Transverse colon (tissue), 4 donors: ENCODE measurements around the gene WNT5B. TPM values are rescaled to one million over a fixed set of nuclear protein-coding genes. Genes with fewer than 3 reads are reported as not detected.

Experiments
- DNase-seq: peaks from one replicate; pipeline ENCODE4 v3.0.0-alpha.2; 2019
- H3K27ac ChIP-seq, 4 donors: fragments of 200-600 bp; sonication (generic); 2 replicates each; pipeline ENCODE4 v1.5.1; 2016 to 2018; ENCODE audit warnings: inconsistent platforms in 4 of 4
- H3K27me3 ChIP-seq: fragments of 200-600 bp; sonication (generic); 2 replicates; pipeline ENCODE4 v1.5.1; 2017; ENCODE audit warnings: inconsistent platforms
- H3K36me3 ChIP-seq, 4 donors: fragments of 200-600 bp; sonication (generic); 2 replicates each; pipeline ENCODE4 v1.5.1; 2017 to 2019; ENCODE audit warnings: inconsistent platforms in 4 of 4
- H3K4me1 ChIP-seq, 4 donors: fragments of 200-600 bp; sonication (generic); 2 replicates each; pipeline ENCODE4 v1.5.1; 2017 to 2020; ENCODE audit warnings: inconsistent platforms in 4 of 4
- H3K4me3 ChIP-seq, 4 donors: fragments of 200-600 bp; sonication (generic); 1 replicate in 1 of 4; 2 replicates in 3 of 4; pipeline versions ENCODE4 v1.5.1 to v1.6.1; 2017 to 2019; ENCODE audit warnings: inconsistent platforms in 4 of 4
- H3K9me3 ChIP-seq, 2 donors: fragments of 200-600 bp; sonication (generic); 2 replicates each; pipeline ENCODE4 v1.5.1; 2017 to 2019; ENCODE audit warnings: inconsistent platforms in 2 of 2
- CTCF ChIP-seq, 5 experiments: fragments of 200-600 bp in 3 of 5; fragments of 450-650 bp in 2 of 5; sonication (generic) in 3 of 5; IDR thresholded peaks; 1 replicate in 2 of 5; 2 replicates in 3 of 5; pipeline ENCODE4 v1.5.1; 2016 to 2017; ENCODE audit warnings: antibody characterized with exemption in 5 of 5, inconsistent platforms in 3 of 5, mild to moderate bottlenecking in 2 of 5, moderate library complexity in 1 of 5
- EP300 ChIP-seq: sonication (generic); formaldehyde crosslinking; IDR thresholded peaks from one replicate; pipeline ENCODE4 v1.6.1; 2017; ENCODE audit warnings: antibody characterized with exemption, low read depth
- POLR2A ChIP-seq: fragments of 450-650 bp; IDR thresholded peaks from one replicate; pipeline ENCODE4 v1.6.1; 2016; ENCODE audit warnings: antibody characterized with exemption, mild to moderate bottlenecking, moderate library complexity
- POLR2AphosphoS5 ChIP-seq, 3 donors: sonication (generic); formaldehyde crosslinking; IDR thresholded peaks; one replicate each; pipeline ENCODE4 v1.6.1; 2016; ENCODE audit warnings: antibody characterized with exemption in 3 of 3
- WGBS, 2 donors: methylation state at CpG; one replicate each; pipeline ENCODE4 v1.1.5; 2018; ENCODE audit warnings: low coverage in 1 of 2; 5-methylcytosine and 5-hydroxymethylcytosine counted together
- in situ Hi-C, 4 donors: fragments of 200-750 bp; cut with MboI; loops; one replicate each; pipeline versions ENCODE4 v1.15.0 to v1.15.1; 2017; ENCODE audit warnings: low sequenced_read_pairs in 3 of 4, low pct_ligation_motif_present in 1 of 4, low pct_unique_long_range_greater_than_20kb in 1 of 4
- intact Hi-C: fragments of 100-400 bp; cut with DNase I; formaldehyde crosslinking; loops from one replicate; pipeline ENCODE4 v1.15.1; 2023; ENCODE audit warnings: low total_unique reads
- total RNA-seq, 4 donors: library from RNA; depleted of rRNA; stranded (reverse); fragments of >200 nt; gene quantifications; one replicate each; pipeline ENCODE4 v1.1.0, GENCODE V29; 2016

WNT5B gene
- total RNA-seq, 4 donors from 2014 or later, result 0.80 to 3.5 (median 3.5) TPM; not detected in 1

DNA sequence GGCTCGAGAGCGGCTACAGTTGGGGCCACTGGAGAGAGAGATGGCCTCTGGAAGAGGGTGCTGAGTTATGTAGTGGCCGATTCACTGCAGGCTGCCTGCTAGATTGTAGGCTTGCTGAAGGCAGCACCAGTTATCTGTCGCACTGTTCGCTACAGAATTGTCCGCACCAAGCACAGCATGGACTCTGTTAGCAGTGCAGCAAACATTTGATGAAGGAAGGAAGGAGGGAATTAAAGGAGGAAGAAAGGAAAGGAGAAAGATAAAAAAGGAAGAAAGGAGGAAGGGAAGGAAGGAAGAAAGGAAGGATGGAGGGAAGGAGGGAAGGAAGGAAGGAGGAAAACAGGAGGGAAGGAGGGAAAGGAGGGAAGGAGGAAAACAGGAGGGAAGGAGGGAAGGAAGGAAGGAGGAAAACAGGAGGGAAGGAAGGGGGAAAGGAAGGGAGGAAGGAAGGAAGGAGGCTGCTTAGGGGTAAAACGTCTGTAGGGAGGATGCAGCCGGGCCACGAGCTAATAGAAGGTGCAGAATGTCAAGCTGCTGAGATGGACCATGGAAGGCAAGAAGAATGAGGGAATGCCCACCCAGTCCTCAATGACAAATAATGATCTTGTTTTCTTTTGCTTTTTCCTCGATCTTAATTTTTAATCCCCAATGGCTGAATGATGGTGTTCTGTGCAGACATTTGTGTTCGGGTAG lies 34.6 kb downstream of the WNT5B start:
- intact Hi-C loops (loop anchor here (2.0 kb wide), 1 partner anchor 281 kb away; no protein-coding TSS in a partner anchor), in situ Hi-C loops (loop anchor here in 1 of 4 donors (10.0 kb wide), 1 partner anchor 271 kb away; no protein-coding TSS in a partner anchor)
- DNase-seq, result no peak
- H3K27me3 ChIP-seq, result no peaks in the 10 kb centered on the region
- TF ChIP-seq EP300, result no peak
- TF ChIP-seq CTCF (IDR thresholded peaks at IDR 0.05), result no peak
- peak overlapping the region; percentile 86 to 91 (median 89) for H3K27ac ChIP-seq
- H3K4me1 ChIP-seq, result peaks cover 12 to 64% (median 33%) of the 10 kb centered on the region in 4 donors
- H3K9me3 ChIP-seq, result no peaks in the 10 kb centered on the region
- no peak overlapping the region for H3K4me3 ChIP-seq
- no peaks in the 10 kb centered on the region for H3K36me3 ChIP-seq
- 87 to 89% methylated on average over 6 to 11 of the region's 11 CpGs for WGBS, 2 donors

DNA sequence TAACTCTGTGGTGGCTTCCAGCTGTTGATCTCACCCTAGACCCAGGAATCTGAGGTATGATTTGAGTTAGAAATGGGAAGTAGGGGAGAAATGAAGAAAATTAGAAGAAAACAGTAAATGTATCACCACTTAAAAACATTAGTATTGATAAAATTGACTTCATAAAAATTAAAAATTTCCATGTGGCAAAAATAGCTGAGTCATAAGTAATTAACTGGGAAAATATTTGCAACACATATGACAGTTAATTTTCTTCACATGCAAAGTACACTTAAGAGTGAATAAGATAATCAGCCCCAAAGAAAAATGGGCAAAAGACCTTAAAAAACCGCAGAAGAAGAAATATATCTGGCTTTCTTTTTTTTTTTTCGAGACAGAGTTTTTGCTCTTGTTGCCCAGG lies 36.3 kb downstream of the WNT5B start:
- DNase-seq, result no peak
- TF ChIP-seq CTCF (IDR thresholded peaks at IDR 0.05) (no peak), EP300 (no peak), POLR2AphosphoS5 (IDR thresholded peaks at IDR 0.05) (no peak), POLR2A (no peak)
- WGBS, 2 donors, result 86 to 89% methylated on average over 2 of the region's 2 CpGs
- intact Hi-C loops, result no loop called here
- H3K4me3 ChIP-seq, result no peak overlapping the region
- H3K9me3 ChIP-seq, result no peaks in the 10 kb centered on the region
- peak overlapping the region; percentile 49 to 92 (median 72) for H3K27ac ChIP-seq
- H3K4me1 ChIP-seq, result peaks cover 18 to 73% (median 42%) of the 10 kb centered on the region in 4 donors
- H3K27me3 ChIP-seq, result no peaks in the 10 kb centered on the region
- no peaks in the 10 kb centered on the region for H3K36me3 ChIP-seq
- in situ Hi-C loops, result loop anchor here in 1 of 4 donors (10.0 kb wide), 1 partner anchor 269 kb away; no protein-coding TSS in a partner anchor

- Histone ChIP-seq H3K27me3 (no peaks in the 10 kb centered on the region), H3K4me3 (peak overlapping the region in 1 of 4 donors; percentile 9), H3K36me3 (no peaks in the 10 kb centered on the region), H3K27ac (peak overlapping the region; percentile 82 to 93 (median 89)), H3K4me1 (peaks cover 13 to 68% (median 44%) of the 10 kb centered on the region in 4 donors), H3K9me3 (no peaks in the 10 kb centered on the region)
- TF ChIP-seq CTCF (IDR thresholded peaks at IDR 0.05) (peak in 1 of 5 experiments; percentile 51), POLR2AphosphoS5 (IDR thresholded peaks at IDR 0.05) (no peak)
- in situ Hi-C loops, result loop anchor here in 1 of 4 donors (10.0 kb wide), 1 partner anchor 269 kb away; no protein-coding TSS in a partner anchor
- WGBS, 2 donors, result 39 to 52% methylated on average over 5 of the region's 5 CpGs
- no peak for DNase-seq
- intact Hi-C loops, result no loop called here
Measured at GRCh38 chr12:1666215-1666614, 37.2 kb downstream of the WNT5B start.

- in situ Hi-C loops, result loop anchor here in 1 of 4 donors (10.0 kb wide), 1 partner anchor 268 kb away; no protein-coding TSS in a partner anchor
- peaks cover 13 to 69% (median 43%) of the 10 kb centered on the region in 4 donors for H3K4me1 ChIP-seq
Measured at GRCh38 chr12:1666685-1667162, 37.7 kb downstream of the WNT5B start.

More at GRCh38 chr12:1666685-1667162, 37.7 kb downstream of the WNT5B start:
- no peaks in the 10 kb centered on the region for H3K27me3 ChIP-seq
- TF ChIP-seq POLR2A (peak; percentile 68), CTCF (IDR thresholded peaks at IDR 0.05) (no peak), EP300 (no peak), POLR2AphosphoS5 (IDR thresholded peaks at IDR 0.05) (peak in 2 of 3 donors; percentile 69 to 72)
- H3K27ac ChIP-seq, result peak overlapping the region; percentile 82 to 93 (median 89)
- intact Hi-C loops, result no loop called here
- H3K9me3 ChIP-seq, result no peaks in the 10 kb centered on the region
- DNase-seq, result peak; percentile 43
- WGBS, 2 donors, result 11 to 36% methylated on average over 2 of the region's 2 CpGs
- peak overlapping the region in 1 of 4 donors; percentile 9 for H3K4me3 ChIP-seq
- H3K36me3 ChIP-seq, result no peaks in the 10 kb centered on the region
